Choroid plexus epithelial cell (primary cell): ENCODE data around the gene TDRD5.
"Not testable (repeated sequence)": the region's sequence is repeated elsewhere in the genome, so short reads cannot be mapped to it uniquely, and the experiment has no call there.

Experiments
- DNase-seq: peaks from one replicate; pipeline ENCODE4 v3.0.0-alpha.2; 2010; ENCODE audit warnings: low read depth
- H3K4me3 ChIP-seq: 2 replicates; pipeline ENCODE4 v1.5.1; 2011; ENCODE audit warnings: low read depth, mild to moderate bottlenecking, control low read depth, low read length, moderate library complexity
- CTCF ChIP-seq: conservative IDR thresholded peaks from 2 replicates; pipeline ENCODE4 v1.5.1; 2011; ENCODE audit warnings: low read depth, mild to moderate bottlenecking, control low read depth, inconsistent platforms, low read length, moderate library complexity

Gene TDRD5

GRCh38 chr1:179677882-179678281 is 86.2 kb downstream of the TDRD5 start:
- no peak overlapping the region for H3K4me3 ChIP-seq
- DNase-seq, result no peak
- TF ChIP-seq CTCF, result no peak

GRCh38 chr1:179694530-179694929 is 102.9 kb downstream of the TDRD5 start:
- not testable (repeated sequence) for H3K4me3 ChIP-seq, DNase-seq

GRCh38 chr1:179702946-179703539 is 111.4 kb downstream of the TDRD5 start:
- no peak for TF ChIP-seq CTCF
- no peak for DNase-seq
- H3K4me3 ChIP-seq, result no peak overlapping the region

GRCh38 chr1:179706339-179706941 is 114.8 kb downstream of the TDRD5 start:
- peak; percentile 84 for DNase-seq
- no peak overlapping the region for H3K4me3 ChIP-seq
- TF ChIP-seq CTCF, result peak; percentile 88

- DNase-seq, result no peak
- H3K4me3 ChIP-seq, result no peak overlapping the region
- no peak for TF ChIP-seq CTCF
These were observed 115.8 kb downstream of the TDRD5 start for GRCh38 chr1:179707406-179707805.

- no peak for DNase-seq
- TF ChIP-seq CTCF, result no peak
- H3K4me3 ChIP-seq, result no peak overlapping the region
These were observed 117.0 kb downstream of the TDRD5 start for GRCh38 chr1:179708434-179709195.

DNA sequence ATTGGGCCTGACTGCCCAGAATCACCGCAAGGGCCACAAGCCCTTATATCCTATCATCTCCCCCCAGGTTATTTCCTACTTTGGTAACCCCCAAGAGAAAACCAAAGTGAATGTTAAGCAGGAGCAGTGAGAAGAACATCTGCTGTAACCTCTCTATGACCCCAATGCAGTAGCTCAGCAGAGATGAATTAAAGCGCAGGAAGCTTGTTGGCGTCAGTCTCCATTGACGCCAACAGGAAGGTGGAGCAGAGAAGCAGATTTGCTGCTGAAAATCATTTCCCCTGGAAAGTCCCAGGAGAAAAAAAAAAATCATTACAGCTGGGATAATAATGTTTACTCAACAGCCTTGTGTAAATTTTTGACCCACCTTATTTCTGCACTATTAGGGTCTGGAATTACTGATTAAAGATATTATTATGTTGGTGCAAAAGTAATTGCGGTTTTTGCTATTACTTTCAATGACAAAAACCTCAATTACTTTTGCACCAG is 118.3 kb downstream of the TDRD5 start:
- no peak for TF ChIP-seq CTCF
- DNase-seq, result peak; percentile 87
- no peak overlapping the region for H3K4me3 ChIP-seq
